Measurements from ENCODE around the gene ZNF608. TPM values are rescaled to one million over a fixed set of nuclear protein-coding genes. Genes with fewer than 3 reads are reported as not detected.

ZNF608 gene
- total RNA-seq, 1 donor from 2014 or later: 32.1 TPM

DNA sequence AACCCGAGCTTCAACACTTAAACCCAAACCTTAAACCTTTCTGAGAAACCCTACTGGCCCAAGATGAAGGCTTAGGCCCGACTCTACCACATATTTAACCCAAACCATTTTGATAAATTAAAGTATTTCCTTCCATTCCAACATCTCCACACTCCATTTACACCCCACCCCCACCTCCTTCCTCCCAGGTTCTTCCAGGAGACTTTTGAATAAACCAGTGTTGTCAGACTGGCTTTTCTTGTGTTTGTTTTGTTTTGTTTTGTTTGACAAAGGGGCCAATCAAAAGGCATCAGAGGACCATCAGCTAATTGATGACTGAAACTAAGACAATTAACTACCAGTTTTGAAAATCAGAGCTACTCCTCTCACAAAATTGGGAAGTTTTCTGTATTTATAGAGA lies 4.6 kb upstream of the ZNF608 start:
- Histone ChIP-seq H3K4me3 (no peak overlapping the region), H3K27ac (no peak overlapping the region), H3K27me3 (no peaks in the 10 kb centered on the region), H3K4me1 (no peaks in the 10 kb centered on the region), H3K36me3 (no peaks in the 10 kb centered on the region), H3K9me3 (no peaks in the 10 kb centered on the region)
- intact Hi-C loops (cut with DNase I): no loop called here
- TF ChIP-seq, protein P1, sequence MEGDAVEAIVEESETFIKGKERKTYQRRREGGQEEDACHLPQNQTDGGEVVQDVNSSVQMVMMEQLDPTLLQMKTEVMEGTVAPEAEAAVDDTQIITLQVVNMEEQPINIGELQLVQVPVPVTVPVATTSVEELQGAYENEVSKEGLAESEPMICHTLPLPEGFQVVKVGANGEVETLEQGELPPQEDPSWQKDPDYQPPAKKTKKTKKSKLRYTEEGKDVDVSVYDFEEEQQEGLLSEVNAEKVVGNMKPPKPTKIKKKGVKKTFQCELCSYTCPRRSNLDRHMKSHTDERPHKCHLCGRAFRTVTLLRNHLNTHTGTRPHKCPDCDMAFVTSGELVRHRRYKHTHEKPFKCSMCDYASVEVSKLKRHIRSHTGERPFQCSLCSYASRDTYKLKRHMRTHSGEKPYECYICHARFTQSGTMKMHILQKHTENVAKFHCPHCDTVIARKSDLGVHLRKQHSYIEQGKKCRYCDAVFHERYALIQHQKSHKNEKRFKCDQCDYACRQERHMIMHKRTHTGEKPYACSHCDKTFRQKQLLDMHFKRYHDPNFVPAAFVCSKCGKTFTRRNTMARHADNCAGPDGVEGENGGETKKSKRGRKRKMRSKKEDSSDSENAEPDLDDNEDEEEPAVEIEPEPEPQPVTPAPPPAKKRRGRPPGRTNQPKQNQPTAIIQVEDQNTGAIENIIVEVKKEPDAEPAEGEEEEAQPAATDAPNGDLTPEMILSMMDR (IDR thresholded peaks at IDR 0.05): no peak
- no peak for ATAC-seq
- DNase-seq: no peak

DNA sequence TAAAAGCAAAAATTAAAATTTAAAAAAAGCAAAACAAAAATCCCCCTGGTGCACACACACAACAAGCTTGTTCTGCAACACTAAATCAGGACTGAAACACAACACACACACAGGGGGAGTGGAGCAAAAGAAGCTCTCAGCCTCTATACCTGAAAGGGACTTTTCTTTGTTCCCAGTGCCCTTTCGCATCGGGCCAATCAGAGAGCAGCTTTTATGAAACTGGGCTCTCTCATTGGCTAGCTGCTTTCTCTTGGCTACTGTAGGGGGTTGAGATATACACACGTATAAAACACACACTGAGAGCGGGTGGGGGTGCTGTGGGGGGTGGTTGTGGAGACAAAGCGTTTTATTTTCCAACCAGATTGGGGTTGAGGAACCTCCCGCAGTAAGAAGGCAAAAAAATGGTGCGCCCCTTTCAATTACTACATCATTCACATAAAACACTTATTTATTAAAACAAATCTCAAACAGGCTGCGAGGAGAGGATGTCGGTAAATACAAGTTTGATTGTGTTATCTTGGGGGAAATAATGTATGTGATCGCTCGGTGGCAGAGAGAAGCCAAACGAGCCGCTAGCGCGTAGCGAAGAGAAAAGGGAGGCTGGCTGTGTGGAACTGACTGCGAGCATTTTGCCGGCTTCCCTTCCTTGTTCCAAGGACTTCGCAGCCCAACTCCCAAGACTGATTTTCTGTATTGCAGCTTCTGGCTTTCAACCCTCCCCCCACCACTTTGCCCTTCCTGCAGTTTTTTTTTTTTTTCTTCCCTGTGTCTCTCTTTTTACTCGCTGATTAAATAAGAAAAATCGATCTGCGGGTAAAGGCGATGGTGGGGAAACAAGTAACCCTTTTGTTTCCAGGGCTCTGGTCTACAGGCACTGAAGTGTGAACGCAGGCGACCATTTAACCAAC lies 2.5 kb upstream of the ZNF608 start:
- Histone ChIP-seq H3K4me1 (no peaks in the 10 kb centered on the region), H3K27me3 (no peaks in the 10 kb centered on the region), H3K4me3 (peak overlapping the region; percentile 70), H3K27ac (peak overlapping the region; percentile 91), H3K9me3 (no peaks in the 10 kb centered on the region), H3K36me3 (no peaks in the 10 kb centered on the region)
- intact Hi-C loops (cut with DNase I): no loop called here
- ATAC-seq: peak; percentile 91
- peak; percentile 75 for DNase-seq
- TF ChIP-seq, protein P1 (IDR thresholded peaks at IDR 0.05): no peak

DNA sequence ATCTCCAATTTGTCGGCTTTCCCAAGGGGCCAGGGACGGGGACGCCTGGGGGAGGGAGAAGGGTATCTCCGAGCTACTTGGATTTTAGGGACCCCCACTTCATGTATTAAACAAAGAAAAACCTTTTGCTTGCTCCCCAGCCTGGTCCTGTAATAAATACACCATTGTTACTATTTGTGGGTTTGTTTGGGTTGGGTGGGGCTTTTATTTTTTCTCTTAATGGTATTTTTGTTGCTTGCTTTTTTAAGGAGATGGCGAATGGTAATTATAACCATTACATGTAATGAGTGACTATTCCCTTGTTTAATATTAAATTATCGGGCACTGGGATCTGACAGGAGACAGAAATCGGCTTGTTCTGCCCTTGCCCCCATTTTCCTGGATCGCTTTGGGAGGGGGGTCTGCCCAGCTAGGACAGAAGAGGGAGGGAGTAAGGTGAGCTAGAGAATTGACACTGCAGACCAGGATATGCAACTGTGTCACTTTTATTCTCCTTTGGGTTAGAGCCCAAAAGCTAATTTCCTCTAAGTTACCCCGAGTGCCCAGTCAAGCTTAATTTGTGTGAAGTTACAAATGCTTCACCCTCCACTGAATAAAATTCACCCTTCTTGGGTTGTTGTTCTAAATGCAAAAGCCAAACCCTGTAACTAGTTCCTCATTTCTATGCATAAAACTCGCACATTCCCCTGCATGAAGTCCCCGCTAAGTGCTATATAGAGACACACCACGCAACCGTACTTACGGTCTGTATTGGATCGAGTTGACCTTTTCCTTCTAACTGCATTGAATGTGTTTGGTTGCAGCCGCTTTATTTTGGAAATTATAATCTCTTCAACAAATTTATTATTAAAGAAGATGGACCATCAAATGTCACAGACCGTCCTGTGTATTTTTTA lies 1.6 kb upstream of the ZNF608 start:
- peak; percentile 4 for ATAC-seq
- TF ChIP-seq, protein P1 (IDR thresholded peaks at IDR 0.05): no peak

DNA sequence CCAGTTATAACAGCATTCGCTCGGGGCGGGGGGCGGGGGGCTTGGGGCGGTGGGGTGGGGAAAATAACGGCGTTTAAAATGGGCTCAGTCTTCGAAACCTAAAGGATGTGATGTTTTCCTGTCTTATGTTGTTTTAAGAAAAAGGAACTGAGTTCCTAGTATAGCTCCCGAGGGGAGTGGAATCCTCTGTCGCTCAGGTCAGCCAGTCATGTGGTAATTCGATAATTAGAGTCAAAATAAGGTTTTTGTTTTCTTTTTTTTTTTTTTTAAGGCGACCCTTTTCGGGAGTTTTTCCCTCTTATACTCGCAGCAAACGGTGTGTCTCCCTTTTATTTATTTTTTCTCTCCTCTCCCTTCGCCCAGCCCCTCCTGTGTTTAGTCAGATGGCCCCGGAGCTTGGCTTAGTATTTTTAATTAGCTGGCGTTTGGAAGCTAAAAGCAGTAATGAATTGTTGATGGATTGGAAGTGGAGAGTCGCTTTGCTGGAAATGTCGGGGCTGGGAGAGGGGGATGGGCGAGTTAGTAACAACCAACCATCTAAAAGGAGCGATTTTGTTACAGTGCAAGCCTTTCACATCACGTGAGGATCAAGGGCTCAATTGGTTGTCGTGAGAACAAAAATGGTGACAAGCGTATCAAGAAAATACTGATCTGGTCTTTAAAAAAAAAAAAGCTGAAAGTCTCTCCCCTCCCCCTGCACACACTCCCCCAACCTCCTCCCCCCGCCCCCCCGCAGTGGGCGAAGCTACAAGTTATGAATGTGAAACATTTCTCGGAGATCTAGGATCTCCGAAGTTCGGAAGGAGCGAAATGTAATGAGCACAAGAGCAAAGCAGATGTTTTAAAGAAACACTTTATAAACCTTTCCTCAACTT lies 714 bp upstream of the ZNF608 start:
- Histone ChIP-seq H3K9me3 (no peaks in the 10 kb centered on the region), H3K27me3 (no peaks in the 10 kb centered on the region), H3K4me3 (peak overlapping the region; percentile 70), H3K4me1 (no peaks in the 10 kb centered on the region), H3K27ac (peak overlapping the region; percentile 91), H3K36me3 (no peaks in the 10 kb centered on the region)
- peak; percentile 58 for ATAC-seq
- intact Hi-C loops (cut with DNase I): no loop called here
- DNase-seq: peak; percentile 81
- TF ChIP-seq, protein P1 (IDR thresholded peaks at IDR 0.05): no peak

More for the DNA sequence above, 1.6 kb upstream of the ZNF608 start:
- intact Hi-C loops (cut with DNase I): no loop called here
- Histone ChIP-seq H3K4me3 (peak overlapping the region; percentile 70), H3K27me3 (no peaks in the 10 kb centered on the region), H3K9me3 (no peaks in the 10 kb centered on the region), H3K27ac (peak overlapping the region; percentile 91), H3K36me3 (no peaks in the 10 kb centered on the region), H3K4me1 (no peaks in the 10 kb centered on the region)
- DNase-seq: no peak
